PFSK-1 (cell line): ENCODE data around the gene PGAM4.

Experiments
- POLR2AphosphoS5 ChIP-seq: IDR thresholded peaks from 2 replicates; pipeline ENCODE4 v1.6.1; 2012; ENCODE audit warnings: low read depth, mild to moderate bottlenecking, control low read depth, low read length, moderate library complexity
- REST ChIP-seq, 2 experiments: IDR thresholded peaks; 2 replicates each; pipeline versions ENCODE4 v1.6.1 to v1.8.0; 2011 to 2012; ENCODE audit warnings: low read depth in 2 of 2, low read length in 2 of 2, control low read depth in 1 of 2, inconsistent platforms in 1 of 2, mild to moderate bottlenecking in 1 of 2, moderate library complexity in 1 of 2; ENCODE audit not compliant: insufficient read depth in 1 of 2
- SIN3A ChIP-seq: IDR thresholded peaks from 2 replicates; pipeline ENCODE4 v1.6.1; 2012; ENCODE audit warnings: mild to moderate bottlenecking, low read length, moderate library complexity, borderline replicate concordance; ENCODE audit not compliant: insufficient read depth
- TAF1 ChIP-seq: IDR thresholded peaks from 2 replicates; pipeline ENCODE4 v1.6.1; 2012; ENCODE audit warnings: low read length, control low read depth, borderline replicate concordance; ENCODE audit not compliant: insufficient read depth

- TF ChIP-seq REST (IDR thresholded peaks at IDR 0.05; ENCODE audit: insufficient read depth in 1 of 2, low read depth in 2 of 2, low read length in 2 of 2) (no peak), POLR2AphosphoS5 (no peak), SIN3A (no peak), TAF1 (no peak)
Measured at GRCh38 chrX:77953708-77954107, 15.7 kb downstream of the PGAM4 start.
